K562 (cell line): ENCODE measurements around the gene C1orf174.

ENCODE experiments used
- AFF4 ChIP-seq: sonication (generic); formaldehyde crosslinking; IDR thresholded peaks from 2 replicates; pipeline ENCODE4 v1.8.0; 2023; ENCODE audit warnings: mild to moderate bottlenecking, missing genetic modification reagents
- BCOR ChIP-seq: fragments of 450-650 bp; IDR thresholded peaks from 2 replicates; pipeline ENCODE4 v1.6.1; 2016
- CTCF ChIP-seq, 3 experiments: IDR thresholded peaks in 2 of 3; conservative IDR thresholded peaks in 1 of 3; 2 replicates each; pipeline ENCODE4 v1.5.1; 2011 to 2012; ENCODE audit warnings: low read length in 3 of 3, mild to moderate bottlenecking in 3 of 3, control low read depth in 2 of 3, improper control_type of control experiment in 1 of 3, inconsistent platforms in 1 of 3, low read depth in 1 of 3, mixed read lengths in 1 of 3, moderate library complexity in 1 of 3; ENCODE audit not compliant: insufficient read depth in 2 of 3
- FOS ChIP-seq: IDR thresholded peaks from 3 replicates; pipeline ENCODE4 v1.6.1; 2011; ENCODE audit not compliant: insufficient read length; ENCODE audit errors: extremely low read depth
- POLR2A ChIP-seq: fragments of 450-650 bp; conservative IDR thresholded peaks from 2 replicates; pipeline ENCODE4 v1.6.1; 2016
- SP2 ChIP-seq: IDR thresholded peaks from 2 replicates; pipeline ENCODE4 v1.6.1; 2011; ENCODE audit warnings: mild to moderate bottlenecking, low read depth, low read length, moderate library complexity; ENCODE audit not compliant: poor library complexity, severe bottlenecking; ENCODE audit errors: extremely low read depth
- TBP ChIP-seq: optimal IDR thresholded peaks from 2 replicates; pipeline ENCODE3; 2011; ENCODE audit warnings: low read depth, low read length, improper control_type of control experiment
- ZNF57 ChIP-seq: fragments of 450-650 bp; formaldehyde crosslinking; IDR thresholded peaks from 2 replicates; pipeline ENCODE4 v1.4.0; 2020; ENCODE audit warnings: mild to moderate bottlenecking, moderate library complexity

DNA sequence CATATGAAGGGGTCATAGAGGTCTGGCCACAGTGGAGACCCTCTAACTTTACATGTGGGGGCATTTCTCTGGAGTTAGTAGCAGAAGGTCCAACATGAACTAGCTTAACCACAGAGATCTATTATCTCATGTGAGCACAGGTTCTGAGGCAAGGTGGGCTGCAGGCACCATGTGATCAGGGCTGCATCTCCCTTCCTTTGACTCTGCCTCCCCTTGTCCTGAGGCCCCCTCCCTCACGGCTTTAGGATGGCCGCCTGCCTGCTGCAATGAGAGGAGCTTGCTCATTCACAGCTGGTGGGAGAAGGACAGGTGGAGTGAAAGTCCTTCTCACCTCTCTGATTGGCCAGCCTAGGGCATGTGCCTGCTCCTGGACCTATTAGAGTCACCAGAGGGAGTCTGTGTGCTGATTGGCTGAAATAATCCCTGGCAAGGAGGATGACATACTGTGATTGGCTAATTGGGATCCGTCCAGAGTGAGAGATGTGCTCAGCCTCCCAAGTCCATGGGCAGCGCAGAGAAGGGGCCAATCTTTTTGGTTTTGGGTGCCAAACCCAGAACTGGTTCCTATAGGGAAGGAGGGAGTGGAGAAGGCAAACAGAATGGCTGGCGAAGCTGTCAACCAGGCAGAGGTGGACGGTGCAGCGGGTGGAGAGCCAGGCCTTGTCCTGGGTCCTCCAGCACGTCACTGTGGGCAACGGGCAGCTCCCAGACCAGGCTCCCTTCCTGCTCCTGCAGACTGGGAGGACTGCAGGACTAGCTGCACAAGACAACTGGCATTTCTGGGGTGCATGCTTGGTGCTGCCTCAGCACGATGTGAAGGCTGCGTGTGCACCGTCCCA, 39.4 kb upstream of the C1orf174 start:
- TF ChIP-seq ZNF57 (CRISPR knock-in tag): no peak
- TF ChIP-seq BCOR: no peak
- no peak for TF ChIP-seq FOS
- no peak for TF ChIP-seq TBP
- no peak for TF ChIP-seq SP2
- no peak for TF ChIP-seq POLR2A
- TF ChIP-seq CTCF (IDR thresholded peaks at IDR 0.05 in 2 of 3, conservative IDR thresholded peaks at IDR 0.05 in 1 of 3; ENCODE audit: insufficient read depth in 2 of 3, low read depth in 1 of 3, low read length in 3 of 3): no peak
- no peak for TF ChIP-seq AFF4 (CRISPR knock-in tag)
